LNCAP (cell line): Measurements from ENCODE around the gene SPRED3.

Source experiments
- TF ChIP-seq, protein P1 (sequence below): fragments of 450-650 bp; IDR thresholded peaks from 2 replicates; pipeline ENCODE4 v1.5.1; 2017; ENCODE audit warnings: mild to moderate bottlenecking

SPRED3 gene

DNA sequence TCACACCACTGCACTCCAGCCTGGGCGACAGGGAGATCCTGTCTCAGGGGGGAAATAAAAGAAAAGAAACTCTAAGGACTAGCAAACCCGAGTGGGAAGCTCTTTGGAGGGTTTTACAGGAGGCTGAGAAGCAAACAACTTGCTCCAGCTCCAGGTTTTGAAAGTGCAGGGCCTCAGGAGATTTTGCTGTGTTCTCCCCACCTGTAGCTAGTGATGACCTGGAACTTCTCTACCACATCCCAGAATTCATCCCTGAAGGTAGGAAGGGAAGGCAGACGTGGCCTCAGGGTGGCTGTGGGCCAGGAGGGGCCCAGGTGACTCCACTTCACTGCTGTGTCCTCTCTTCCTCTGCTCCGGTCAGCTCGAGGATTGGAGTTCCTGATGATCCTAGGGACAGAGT lies 30.4 kb upstream of the SPRED3 start:
- TF ChIP-seq, protein P1, sequence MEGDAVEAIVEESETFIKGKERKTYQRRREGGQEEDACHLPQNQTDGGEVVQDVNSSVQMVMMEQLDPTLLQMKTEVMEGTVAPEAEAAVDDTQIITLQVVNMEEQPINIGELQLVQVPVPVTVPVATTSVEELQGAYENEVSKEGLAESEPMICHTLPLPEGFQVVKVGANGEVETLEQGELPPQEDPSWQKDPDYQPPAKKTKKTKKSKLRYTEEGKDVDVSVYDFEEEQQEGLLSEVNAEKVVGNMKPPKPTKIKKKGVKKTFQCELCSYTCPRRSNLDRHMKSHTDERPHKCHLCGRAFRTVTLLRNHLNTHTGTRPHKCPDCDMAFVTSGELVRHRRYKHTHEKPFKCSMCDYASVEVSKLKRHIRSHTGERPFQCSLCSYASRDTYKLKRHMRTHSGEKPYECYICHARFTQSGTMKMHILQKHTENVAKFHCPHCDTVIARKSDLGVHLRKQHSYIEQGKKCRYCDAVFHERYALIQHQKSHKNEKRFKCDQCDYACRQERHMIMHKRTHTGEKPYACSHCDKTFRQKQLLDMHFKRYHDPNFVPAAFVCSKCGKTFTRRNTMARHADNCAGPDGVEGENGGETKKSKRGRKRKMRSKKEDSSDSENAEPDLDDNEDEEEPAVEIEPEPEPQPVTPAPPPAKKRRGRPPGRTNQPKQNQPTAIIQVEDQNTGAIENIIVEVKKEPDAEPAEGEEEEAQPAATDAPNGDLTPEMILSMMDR, result no peak

DNA sequence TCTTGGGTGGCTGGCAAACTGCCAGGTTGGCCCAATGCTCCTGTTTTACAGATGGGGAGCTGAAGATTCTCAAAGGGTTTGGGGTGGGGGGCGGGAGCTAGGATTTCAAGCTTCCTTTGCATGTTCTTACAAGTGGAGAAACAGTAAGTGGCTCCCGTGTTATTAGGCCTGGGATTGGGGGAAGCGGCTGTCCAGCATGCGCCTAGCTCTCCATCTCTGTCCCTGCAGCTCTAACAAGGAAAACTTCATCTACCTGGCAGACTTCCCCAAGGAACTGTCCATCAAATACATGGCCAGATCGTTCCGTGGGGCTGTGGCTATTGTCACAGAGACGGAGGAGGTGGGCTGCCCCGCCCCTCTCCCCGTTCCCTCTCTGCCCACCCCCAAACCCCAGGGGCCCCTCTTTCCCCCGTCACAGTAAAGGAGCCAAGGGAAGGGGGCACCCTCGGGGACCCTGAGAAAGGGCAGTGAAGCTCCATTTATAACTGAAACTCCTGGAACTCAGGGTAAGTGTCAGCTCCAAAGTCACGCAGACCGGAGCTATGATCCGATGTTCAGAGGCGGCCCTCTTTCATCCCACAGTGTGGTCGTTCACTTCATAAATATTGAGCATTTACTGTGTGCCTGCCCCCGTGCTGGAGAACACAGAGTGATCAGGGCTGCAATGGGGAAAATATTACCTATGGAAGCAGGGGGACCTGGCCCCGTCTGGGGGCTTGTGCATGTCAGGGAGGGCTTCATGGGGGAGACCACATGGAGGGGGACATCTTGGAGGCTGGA lies 29.1 kb upstream of the SPRED3 start:
- TF ChIP-seq, protein P1, result no peak

DNA sequence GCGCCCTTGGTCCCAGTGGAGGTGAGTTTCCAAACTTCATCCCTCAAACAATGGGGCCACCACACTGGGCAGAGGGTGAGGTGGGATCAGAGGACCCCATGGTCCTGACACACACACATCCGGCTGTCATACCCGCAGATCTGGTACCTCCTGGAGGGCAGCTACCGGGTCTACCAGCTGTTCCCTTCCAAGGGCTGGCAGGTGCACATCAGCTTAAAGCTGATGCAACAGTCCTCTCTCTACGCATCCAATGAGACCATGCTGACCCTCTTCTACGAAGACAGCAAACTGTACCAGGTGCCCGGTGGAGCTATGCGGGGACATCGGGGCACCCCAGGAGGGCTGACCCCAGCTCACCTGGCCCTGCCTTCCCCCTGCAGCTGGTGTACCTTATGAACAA lies 28.1 kb upstream of the SPRED3 start:
- TF ChIP-seq, protein P1, result no peak

DNA sequence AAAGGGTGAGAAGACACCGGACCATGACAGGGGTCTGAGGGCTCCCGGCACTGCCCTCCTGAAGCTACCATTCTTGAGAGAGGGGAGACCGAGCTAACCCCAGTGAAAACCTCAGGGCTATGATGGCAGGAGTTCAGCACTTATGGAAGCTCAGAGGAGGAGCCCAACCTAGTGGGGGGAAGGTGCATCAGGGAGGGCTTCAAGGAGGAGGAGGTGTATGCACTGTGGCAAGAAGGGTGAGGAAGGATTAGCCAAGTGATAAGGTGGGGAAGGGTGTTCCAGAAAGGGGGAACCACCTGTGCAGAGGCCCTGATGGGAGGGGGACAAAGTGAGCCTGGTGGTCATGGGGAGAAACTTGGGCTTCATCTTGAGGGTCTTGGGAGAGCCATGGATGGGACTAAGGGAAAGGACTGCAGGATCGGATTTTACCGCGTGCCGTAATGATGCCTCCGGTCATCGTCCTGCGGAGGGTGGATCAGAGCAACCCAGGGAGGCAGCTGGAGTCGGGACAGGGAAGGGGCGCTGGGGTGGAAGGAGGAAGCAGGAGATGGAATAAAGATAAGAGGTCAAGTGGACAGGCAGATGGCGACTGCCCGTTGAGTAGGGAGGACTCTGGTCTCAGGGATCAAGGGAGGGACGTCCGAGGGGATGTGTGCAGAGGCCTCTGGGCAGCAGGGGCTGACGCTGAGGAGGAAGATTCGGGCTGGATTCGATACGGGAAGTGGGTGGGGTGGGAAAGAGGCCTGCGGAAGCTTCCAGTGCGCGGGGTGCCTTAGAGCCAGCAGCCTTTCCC lies 27.5 kb upstream of the SPRED3 start:
- TF ChIP-seq, protein P1, result no peak

DNA sequence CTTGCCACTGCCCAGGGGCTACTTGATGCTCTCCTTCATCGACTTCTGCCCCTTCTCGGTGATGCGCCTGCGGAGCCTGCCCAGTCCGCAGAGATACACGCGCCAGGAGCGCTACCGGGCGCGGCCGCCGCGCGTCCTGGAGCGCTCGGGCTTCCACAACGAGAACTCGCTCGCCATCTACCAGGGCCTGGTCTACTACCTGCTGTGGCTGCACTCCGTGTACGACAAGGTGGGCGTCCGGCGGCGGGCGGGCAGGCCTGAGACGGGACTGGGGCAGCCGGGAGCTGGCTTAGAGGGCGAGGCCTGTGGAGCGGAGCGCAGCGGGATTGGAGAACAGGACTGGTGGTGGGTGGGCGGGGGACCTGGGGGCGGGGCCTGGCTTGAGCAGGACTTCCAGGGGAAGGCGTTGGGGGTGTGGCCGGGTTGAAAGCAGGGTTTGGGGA lies 26.8 kb upstream of the SPRED3 start:
- TF ChIP-seq, protein P1, result no peak

DNA sequence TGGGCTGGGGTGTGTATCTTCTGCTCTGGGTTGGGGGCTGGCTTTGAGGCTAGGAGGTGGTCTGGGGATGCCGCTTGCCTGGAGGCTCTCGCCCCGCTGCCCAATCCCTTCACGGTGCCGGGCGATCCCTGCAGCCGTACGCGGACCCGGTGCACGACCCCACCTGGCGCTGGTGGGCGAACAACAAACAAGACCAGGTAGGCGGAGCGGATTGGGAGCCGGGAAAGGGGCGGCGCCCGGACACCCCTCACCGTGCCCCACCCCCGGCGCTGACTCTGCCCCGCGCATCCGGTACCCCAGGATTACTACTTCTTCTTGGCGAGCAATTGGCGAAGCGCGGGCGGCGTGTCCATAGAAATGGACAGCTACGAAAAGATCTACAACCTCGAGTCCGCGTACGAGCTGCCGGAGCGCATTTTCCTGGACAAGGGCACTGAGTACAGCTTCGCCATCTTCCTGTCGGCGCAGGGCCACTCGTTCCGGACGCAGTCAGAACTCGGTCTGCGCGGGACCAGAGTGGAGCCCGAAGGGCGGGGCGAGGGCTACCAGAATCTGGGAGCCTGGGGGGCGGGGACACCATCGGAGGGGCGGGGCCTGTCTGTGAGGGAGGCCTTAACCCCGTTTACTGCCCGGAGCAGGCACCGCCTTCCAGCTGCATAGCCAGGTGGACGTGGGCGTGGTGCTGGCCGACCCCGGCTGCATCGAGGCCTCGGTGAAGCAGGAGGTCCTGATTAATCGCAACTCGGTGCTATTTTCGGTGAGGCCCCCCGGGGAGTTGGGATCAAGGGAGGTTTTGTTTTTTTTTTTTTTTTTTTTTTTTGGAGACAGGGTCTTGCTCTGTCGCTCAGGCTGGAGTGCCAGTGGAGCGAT lies 26.2 kb upstream of the SPRED3 start:
- TF ChIP-seq, protein P1, result no peak

DNA sequence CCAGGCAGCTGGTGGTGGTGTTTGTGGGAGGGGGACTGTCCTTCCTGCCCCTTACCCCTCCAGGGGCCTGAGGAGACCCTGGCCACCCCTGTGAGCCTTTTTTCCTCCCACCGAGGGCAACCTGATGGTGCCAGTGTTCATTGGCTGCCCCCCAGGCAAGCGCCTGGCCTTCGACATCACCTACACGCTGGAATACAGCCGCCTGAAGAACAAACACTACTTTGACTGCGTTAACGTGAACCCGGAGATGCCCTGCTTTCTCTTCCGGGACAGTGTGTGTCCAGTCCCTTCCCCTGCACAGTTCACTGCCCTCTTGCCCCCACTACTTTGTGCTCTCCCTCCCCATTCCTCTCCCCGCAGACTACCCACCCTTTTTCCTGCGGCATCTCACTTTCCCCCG lies 21.5 kb upstream of the SPRED3 start:
- TF ChIP-seq, protein P1, result no peak
